Smooth muscle cell (in vitro differentiated cells): ENCODE results near the gene FRMD4B. TPM values are rescaled to one million over a fixed set of nuclear protein-coding genes. Genes with fewer than 3 reads are reported as not detected.

ENCODE experiments used
- DNase-seq: peaks from one replicate; lab custom pipeline; 2025; ENCODE audit not compliant: unreplicated experiment; lab: John Stamatoyannopoulos, UW
- H2AFZ ChIP-seq: fragments of 200-600 bp; sonication (generic); 2 replicates; pipeline ENCODE4 v1.6.0; 2016; ENCODE audit warnings: antibody characterized with exemption, low read depth, mild to moderate bottlenecking
- H3F3A ChIP-seq: fragments of 200-600 bp; sonication (generic); 2 replicates; pipeline ENCODE4 v1.6.0; 2017; ENCODE audit warnings: antibody characterized with exemption, low read depth
- H3K27ac ChIP-seq: fragments of 200-600 bp; sonication (generic); 2 replicates; pipeline ENCODE4 v1.5.1; 2016; ENCODE audit warnings: low read depth, mild to moderate bottlenecking
- H3K27me3 ChIP-seq: fragments of 200-600 bp; sonication (generic); 2 replicates; pipeline ENCODE4 v1.6.1; 2016; ENCODE audit warnings: low read depth, mild to moderate bottlenecking
- H3K36me3 ChIP-seq: fragments of 200-600 bp; sonication (generic); 2 replicates; pipeline ENCODE4 v1.5.1; 2016; ENCODE audit warnings: low read depth
- H3K4me1 ChIP-seq: fragments of 200-600 bp; sonication (generic); 2 replicates; pipeline ENCODE4 v1.5.1; 2016; ENCODE audit warnings: low read depth
- H3K4me2 ChIP-seq: fragments of 200-600 bp; sonication (generic); 2 replicates; pipeline ENCODE4 v1.6.0; 2016; ENCODE audit warnings: mild to moderate bottlenecking
- H3K4me3 ChIP-seq: fragments of 200-600 bp; sonication (generic); 2 replicates; pipeline ENCODE4 v1.5.1; 2016; ENCODE audit warnings: mild to moderate bottlenecking
- H3K79me2 ChIP-seq: fragments of 200-600 bp; sonication (generic); 2 replicates; pipeline ENCODE4 v1.6.0; 2016; ENCODE audit warnings: low read depth, mild to moderate bottlenecking
- H3K9ac ChIP-seq: fragments of 200-600 bp; sonication (generic); 2 replicates; pipeline ENCODE4 v1.6.0; 2016; ENCODE audit warnings: low read depth
- H3K9me3 ChIP-seq: fragments of 200-600 bp; sonication (generic); replicated peaks from 2 replicates; pipeline ENCODE4 v1.5.1; 2016; ENCODE audit warnings: low read depth
- H4K20me1 ChIP-seq: fragments of 200-600 bp; sonication (generic); 2 replicates; pipeline ENCODE4 v1.6.0; 2016; ENCODE audit warnings: low read depth
- WGBS: methylation state at CpG from one replicate; pipeline ENCODE4 v1.1.7; 2016; ENCODE audit warnings: low lambda C conversion rate; 5-methylcytosine and 5-hydroxymethylcytosine counted together
- polyA plus RNA-seq: library from polyadenylated mRNA; unstranded; fragments of >200 nt; fragmentation: Nextera tagmentation; extraction: Ambion mirVana; gene quantifications from 2 replicates; pipeline ENCODE4 v1.2.1, GENCODE V29; 2016
- total RNA-seq: library from RNA; depleted of rRNA; stranded (reverse); fragments of >200 nt; gene quantifications from 2 replicates; pipeline ENCODE4 v1.2.3, GENCODE V29; 2014
- TF ChIP-seq, protein P1 (sequence below): fragments of 200-600 bp; sonication (generic); IDR thresholded peaks from 2 replicates; pipeline ENCODE4 v1.5.1; 2017; ENCODE audit warnings: borderline replicate concordance, mild to moderate bottlenecking, antibody characterized with exemption; ENCODE audit not compliant: insufficient read depth, poor library complexity, severe bottlenecking

The FRMD4B gene
- total and polyA plus RNA-seq, 2 experiments from 2014 or later = 3.7 to 24.3 TPM

DNA sequence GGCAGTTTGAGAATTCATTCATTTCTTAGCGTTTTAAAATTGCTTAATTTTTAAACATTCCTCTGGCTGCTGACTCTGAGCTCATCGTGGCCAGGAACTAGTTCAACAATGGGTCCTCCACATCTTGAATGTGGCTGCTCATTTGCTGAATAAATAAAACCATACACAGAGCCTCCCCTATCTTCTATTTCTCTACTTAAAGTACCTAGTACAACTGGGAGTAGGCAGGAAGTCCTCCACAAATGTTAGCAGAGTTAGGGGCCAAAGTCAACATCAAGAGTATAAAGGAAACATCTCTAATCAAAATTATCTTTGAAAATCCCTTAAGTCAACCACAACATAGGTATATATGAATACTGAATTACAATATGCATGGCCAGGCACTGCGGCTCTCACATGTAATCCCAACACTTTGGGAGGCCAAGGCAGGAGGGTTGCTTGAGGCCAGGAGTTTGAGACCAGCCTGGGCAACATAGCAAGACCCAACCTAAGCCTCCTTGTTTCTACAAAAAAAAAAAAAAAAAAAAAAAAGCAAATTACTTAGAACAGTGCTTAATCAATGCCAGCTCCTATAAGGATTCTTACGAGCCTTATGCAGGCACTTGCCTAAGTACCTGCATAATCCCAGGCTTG is 206.0 kb downstream of the FRMD4B start:
- H3K27ac ChIP-seq = no peak overlapping the region
- H3K36me3 ChIP-seq = no peaks in the 10 kb centered on the region
- no peak overlapping the region for H2AFZ ChIP-seq
- no peaks in the 10 kb centered on the region for H3K27me3 ChIP-seq
- H3K9ac ChIP-seq = no peak overlapping the region
- 92% methylated on average over 4 of the region's 4 CpGs for WGBS
- H3K79me2 ChIP-seq = no peaks in the 10 kb centered on the region
- peaks cover 4% of the 10 kb centered on the region for H3F3A ChIP-seq
- no peaks in the 10 kb centered on the region for H3K9me3 ChIP-seq
- TF ChIP-seq, protein P1, sequence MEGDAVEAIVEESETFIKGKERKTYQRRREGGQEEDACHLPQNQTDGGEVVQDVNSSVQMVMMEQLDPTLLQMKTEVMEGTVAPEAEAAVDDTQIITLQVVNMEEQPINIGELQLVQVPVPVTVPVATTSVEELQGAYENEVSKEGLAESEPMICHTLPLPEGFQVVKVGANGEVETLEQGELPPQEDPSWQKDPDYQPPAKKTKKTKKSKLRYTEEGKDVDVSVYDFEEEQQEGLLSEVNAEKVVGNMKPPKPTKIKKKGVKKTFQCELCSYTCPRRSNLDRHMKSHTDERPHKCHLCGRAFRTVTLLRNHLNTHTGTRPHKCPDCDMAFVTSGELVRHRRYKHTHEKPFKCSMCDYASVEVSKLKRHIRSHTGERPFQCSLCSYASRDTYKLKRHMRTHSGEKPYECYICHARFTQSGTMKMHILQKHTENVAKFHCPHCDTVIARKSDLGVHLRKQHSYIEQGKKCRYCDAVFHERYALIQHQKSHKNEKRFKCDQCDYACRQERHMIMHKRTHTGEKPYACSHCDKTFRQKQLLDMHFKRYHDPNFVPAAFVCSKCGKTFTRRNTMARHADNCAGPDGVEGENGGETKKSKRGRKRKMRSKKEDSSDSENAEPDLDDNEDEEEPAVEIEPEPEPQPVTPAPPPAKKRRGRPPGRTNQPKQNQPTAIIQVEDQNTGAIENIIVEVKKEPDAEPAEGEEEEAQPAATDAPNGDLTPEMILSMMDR = no peak
- H3K4me1 ChIP-seq = peaks cover 10% of the 10 kb centered on the region
- no peak overlapping the region for H3K4me2 ChIP-seq
- no peak overlapping the region for H3K4me3 ChIP-seq
- H4K20me1 ChIP-seq = no peaks in the 10 kb centered on the region
- no peak for DNase-seq

DNA sequence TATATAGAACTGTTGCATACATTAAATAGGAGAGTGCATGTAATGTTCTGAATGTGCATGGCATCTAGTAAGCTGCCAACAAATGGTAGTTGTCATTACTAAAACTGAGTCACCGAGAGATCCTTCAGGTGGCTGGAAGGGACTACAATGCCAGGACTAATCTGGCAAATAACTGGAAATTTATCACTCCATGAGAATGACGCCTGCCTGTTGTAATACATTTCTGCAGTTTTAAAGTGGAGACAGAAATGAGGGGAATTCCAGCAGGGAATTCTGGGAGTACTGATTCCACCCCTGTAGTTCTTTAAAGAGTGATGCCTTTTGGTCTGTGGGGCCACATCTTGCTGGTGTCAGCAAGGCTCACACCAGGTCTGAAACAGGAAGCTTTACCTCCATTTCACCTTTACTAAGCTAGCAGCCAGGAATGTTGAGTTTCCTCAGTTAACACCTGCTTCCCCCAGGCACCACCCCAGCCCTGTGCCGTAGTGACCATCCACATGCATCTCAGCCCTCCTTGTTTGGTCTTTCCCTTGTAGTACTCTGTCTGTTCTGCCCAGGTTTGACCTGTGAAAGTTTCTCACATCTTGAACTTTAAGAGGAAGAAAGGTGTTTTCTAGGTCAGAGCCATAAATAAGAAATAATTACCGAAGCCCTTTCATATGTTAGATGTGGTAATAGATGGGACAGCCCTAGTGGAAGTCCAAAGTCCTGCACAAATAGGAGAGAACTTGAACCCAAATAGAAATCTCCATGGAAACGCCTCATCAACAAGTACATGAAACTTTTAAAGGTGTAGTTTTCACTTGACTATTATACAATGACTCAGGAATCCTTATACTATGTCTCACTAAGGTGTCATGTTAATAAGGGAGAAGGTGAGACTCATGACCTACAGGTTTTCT is 206.8 kb downstream of the FRMD4B start:
- no peak for DNase-seq
- 96% methylated on average over 5 of the region's 5 CpGs for WGBS
- Histone ChIP-seq H3K4me1 (peaks cover 10% of the 10 kb centered on the region), H3K36me3 (no peaks in the 10 kb centered on the region), H4K20me1 (no peaks in the 10 kb centered on the region), H3K79me2 (no peaks in the 10 kb centered on the region), H3K9me3 (no peaks in the 10 kb centered on the region), H3K9ac (no peak overlapping the region), H3K27ac (no peak overlapping the region), H3K4me2 (no peak overlapping the region), H2AFZ (no peak overlapping the region), H3K4me3 (no peak overlapping the region), H3K27me3 (no peaks in the 10 kb centered on the region), H3F3A (peaks cover 4% of the 10 kb centered on the region)
- TF ChIP-seq, protein P1 = no peak

DNA sequence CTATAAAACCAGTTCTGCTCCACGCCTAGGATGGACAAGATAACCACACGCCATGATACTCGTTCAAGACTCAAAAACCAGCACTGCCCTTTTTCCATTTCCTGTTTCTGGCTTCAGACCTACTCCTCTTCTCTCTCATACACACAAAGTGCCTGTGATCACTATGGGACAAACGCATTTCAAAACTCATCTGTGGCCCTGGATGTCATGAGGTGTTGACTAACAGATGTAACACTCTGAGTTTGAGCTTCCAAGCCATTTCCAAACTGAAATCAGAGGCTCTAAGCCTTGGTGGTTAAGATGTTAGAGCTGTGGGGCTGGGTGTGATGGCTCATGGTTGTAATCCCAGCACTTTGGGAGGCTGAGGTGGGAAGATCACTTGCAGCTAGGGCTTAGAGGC is 207.8 kb downstream of the FRMD4B start:
- Histone ChIP-seq H3K4me1 (peaks cover 10% of the 10 kb centered on the region), H3K4me3 (no peak overlapping the region), H3K79me2 (no peaks in the 10 kb centered on the region), H3K27ac (no peak overlapping the region), H4K20me1 (no peaks in the 10 kb centered on the region), H3F3A (peaks cover 2% of the 10 kb centered on the region), H3K36me3 (no peaks in the 10 kb centered on the region), H3K27me3 (no peaks in the 10 kb centered on the region), H2AFZ (no peak overlapping the region), H3K9ac (no peak overlapping the region), H3K4me2 (no peak overlapping the region), H3K9me3 (no peaks in the 10 kb centered on the region)
- WGBS = 71% methylated on average over 4 of the region's 4 CpGs
- no peak for DNase-seq
- TF ChIP-seq, protein P1 = no peak
